PFSK-1 (cell line): ENCODE data around the gene NOVA1.

ENCODE experiments used
- FOXP2 ChIP-seq: optimal IDR thresholded peaks from 2 replicates; pipeline ENCODE3; 2011; ENCODE audit warnings: borderline replicate concordance, control low read depth, inconsistent platforms; ENCODE audit not compliant: insufficient read depth; ENCODE audit errors: extremely low read length, extremely low read depth
- POLR2AphosphoS5 ChIP-seq: IDR thresholded peaks from 2 replicates; pipeline ENCODE4 v1.6.1; 2012; ENCODE audit warnings: low read depth, mild to moderate bottlenecking, control low read depth, low read length, moderate library complexity
- REST ChIP-seq, 2 experiments: IDR thresholded peaks; 2 replicates each; pipeline versions ENCODE4 v1.6.1 to v1.8.0; 2011 to 2012; ENCODE audit warnings: low read depth in 2 of 2, low read length in 2 of 2, control low read depth in 1 of 2, inconsistent platforms in 1 of 2, mild to moderate bottlenecking in 1 of 2, moderate library complexity in 1 of 2; ENCODE audit not compliant: insufficient read depth in 1 of 2
- SIN3A ChIP-seq: IDR thresholded peaks from 2 replicates; pipeline ENCODE4 v1.6.1; 2012; ENCODE audit warnings: mild to moderate bottlenecking, low read length, moderate library complexity, borderline replicate concordance; ENCODE audit not compliant: insufficient read depth
- TAF1 ChIP-seq: IDR thresholded peaks from 2 replicates; pipeline ENCODE4 v1.6.1; 2012; ENCODE audit warnings: low read length, control low read depth, borderline replicate concordance; ENCODE audit not compliant: insufficient read depth

The NOVA1 gene

GRCh38 chr14:26402126-26402525, 195.7 kb downstream of the NOVA1 start:
- TF ChIP-seq TAF1, result no peak

- TF ChIP-seq POLR2AphosphoS5 (no peak), TAF1 (no peak), FOXP2 (no peak)
These were observed 196.5 kb downstream of the NOVA1 start for GRCh38 chr14:26401179-26401968.

GRCh38 chr14:26400373-26400772, 197.5 kb downstream of the NOVA1 start:
- TF ChIP-seq SIN3A (no peak), FOXP2 (no peak), POLR2AphosphoS5 (no peak), TAF1 (no peak), REST (IDR thresholded peaks at IDR 0.05; ENCODE audit: insufficient read depth in 1 of 2, low read depth in 2 of 2, low read length in 2 of 2) (no peak)

- no peak for TF ChIP-seq SIN3A
- no peak for TF ChIP-seq REST (IDR thresholded peaks at IDR 0.05; ENCODE audit: insufficient read depth in 1 of 2, low read depth in 2 of 2, low read length in 2 of 2)
- TF ChIP-seq TAF1, result no peak
These were observed 199.2 kb downstream of the NOVA1 start for GRCh38 chr14:26398616-26399015.
